ENCODE data around the gene CASK.

CASK gene

DNA sequence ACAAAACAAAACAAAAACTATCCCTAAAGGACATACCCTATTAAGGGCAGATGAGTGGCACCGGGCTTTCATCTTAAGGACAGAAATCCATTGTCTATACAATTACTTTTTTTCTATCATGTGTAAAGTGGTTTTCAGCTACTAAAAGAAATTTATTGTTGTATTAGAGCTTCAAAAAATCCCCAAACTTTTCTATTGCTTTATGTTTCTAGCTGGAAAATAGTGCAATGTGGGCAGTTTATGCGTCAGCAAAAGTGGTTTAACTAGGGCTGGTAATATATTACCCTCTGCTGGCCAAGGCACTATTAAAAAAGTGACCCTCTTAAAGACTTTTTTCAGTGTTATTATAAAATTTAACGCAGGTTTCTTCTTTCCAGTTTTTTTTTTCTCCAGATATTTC is 214.9 kb downstream of the CASK start:
- no peak for DNase-seq
- TF ChIP-seq CTCF (IDR thresholded peaks at IDR 0.05; ENCODE audit: low read depth, low read length, missing control alignments), result no peak
- in situ Hi-C loops (cut with HindIII; ENCODE audit: low pct_ligation_motif_present, low sequenced_read_pairs), result no loop called here
- H3K4me3 ChIP-seq (ENCODE audit: low read depth, low read length), result no peak overlapping the region
- no peaks in the 10 kb centered on the region for H3K36me3 ChIP-seq (replicated peaks)
- no peak overlapping the region for H3K27ac ChIP-seq
- no peaks in the 10 kb centered on the region for H3K27me3 ChIP-seq (replicated peaks)

GRCh38 chrX:41707218-41707617 is 216.1 kb downstream of the CASK start:
- no peaks in the 10 kb centered on the region for H3K36me3 ChIP-seq (replicated peaks)
- in situ Hi-C loops (cut with HindIII; ENCODE audit: low pct_ligation_motif_present, low sequenced_read_pairs), result no loop called here
- H3K27me3 ChIP-seq (replicated peaks), result no peaks in the 10 kb centered on the region
- TF ChIP-seq CTCF (IDR thresholded peaks at IDR 0.05; ENCODE audit: low read depth, low read length, missing control alignments), result no peak
- H3K4me3 ChIP-seq (ENCODE audit: low read depth, low read length), result no peak overlapping the region
- no peak for DNase-seq
- H3K27ac ChIP-seq, result no peak overlapping the region

- in situ Hi-C loops (cut with HindIII; ENCODE audit: low pct_ligation_motif_present, low sequenced_read_pairs), result no loop called here
- Histone ChIP-seq H3K27ac (no peak overlapping the region), H3K27me3 (replicated peaks) (no peaks in the 10 kb centered on the region), H3K36me3 (replicated peaks) (no peaks in the 10 kb centered on the region), H3K4me3 (ENCODE audit: low read depth, low read length) (no peak overlapping the region)
- TF ChIP-seq CTCF (IDR thresholded peaks at IDR 0.05; ENCODE audit: low read depth, low read length, missing control alignments), result no peak
- no peak for DNase-seq
Measured at GRCh38 chrX:41705680-41706374, 217.5 kb downstream of the CASK start.

DNA sequence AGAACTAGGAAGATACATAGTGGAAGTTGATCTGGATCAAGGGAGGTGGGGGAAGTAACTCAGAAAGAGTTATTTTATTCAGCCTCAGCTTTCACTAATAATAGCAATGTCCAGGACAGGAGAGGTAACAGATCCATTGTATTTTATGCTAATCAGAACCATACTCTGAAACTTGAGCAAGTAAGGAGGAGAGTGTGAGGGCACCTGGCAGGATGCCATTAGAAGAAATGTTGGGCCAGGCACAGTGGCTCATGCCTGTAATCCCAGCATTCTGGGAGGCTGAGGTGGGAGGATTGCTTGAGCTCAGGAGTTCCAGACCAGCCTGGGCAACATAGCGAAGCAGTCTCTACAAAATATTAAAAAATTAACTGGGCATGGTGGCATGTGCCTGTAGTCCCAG is 218.3 kb downstream of the CASK start:
- no peak for DNase-seq
- Histone ChIP-seq H3K27ac (no peak overlapping the region), H3K36me3 (replicated peaks) (no peaks in the 10 kb centered on the region), H3K4me3 (ENCODE audit: low read depth, low read length) (no peak overlapping the region), H3K27me3 (replicated peaks) (no peaks in the 10 kb centered on the region)
- no peak for TF ChIP-seq CTCF (IDR thresholded peaks at IDR 0.05; ENCODE audit: low read depth, low read length, missing control alignments)
- in situ Hi-C loops (cut with HindIII; ENCODE audit: low pct_ligation_motif_present, low sequenced_read_pairs), result no loop called here

GRCh38 chrX:41703574-41704029 is 219.8 kb downstream of the CASK start:
- Histone ChIP-seq H3K36me3 (replicated peaks) (no peaks in the 10 kb centered on the region), H3K4me3 (ENCODE audit: low read depth, low read length) (no peak overlapping the region), H3K27me3 (replicated peaks) (no peaks in the 10 kb centered on the region), H3K27ac (no peak overlapping the region)
- in situ Hi-C loops (cut with HindIII; ENCODE audit: low pct_ligation_motif_present, low sequenced_read_pairs), result no loop called here
- no peak for DNase-seq
- TF ChIP-seq CTCF (IDR thresholded peaks at IDR 0.05; ENCODE audit: low read depth, low read length, missing control alignments), result no peak

- no peak overlapping the region for H3K27ac ChIP-seq
- TF ChIP-seq CTCF (IDR thresholded peaks at IDR 0.05; ENCODE audit: low read depth, low read length, missing control alignments), result no peak
- no peak overlapping the region for H3K4me3 ChIP-seq (ENCODE audit: low read depth, low read length)
- in situ Hi-C loops (cut with HindIII; ENCODE audit: low pct_ligation_motif_present, low sequenced_read_pairs), result no loop called here
- H3K27me3 ChIP-seq (replicated peaks), result no peaks in the 10 kb centered on the region
- no peaks in the 10 kb centered on the region for H3K36me3 ChIP-seq (replicated peaks)
- DNase-seq, result no peak
Measured at GRCh38 chrX:41695426-41695825, 227.9 kb downstream of the CASK start.
